WTC11 (cell line): Measurements from ENCODE around the gene MTHFD2.

ENCODE experiments used
- CTCF ChIP-seq: fragments of 200-600 bp; IDR thresholded peaks from 2 replicates; pipeline ENCODE4 v1.8.0; 2022; ENCODE audit warnings: antibody characterized with exemption
- E2F4 ChIP-seq: sonication (generic); formaldehyde crosslinking; IDR thresholded peaks from 2 replicates; pipeline ENCODE4 v1.8.1; 2022; ENCODE audit warnings: low read depth, mild to moderate bottlenecking, moderate library complexity, missing genetic modification reagents, borderline replicate concordance
- FOXK1 ChIP-seq: sonication (generic); formaldehyde crosslinking; IDR thresholded peaks from 2 replicates; pipeline ENCODE4 v1.8.0; 2022; ENCODE audit warnings: mild to moderate bottlenecking, moderate library complexity, missing genetic modification reagents
- HMGXB4 ChIP-seq: sonication (generic); formaldehyde crosslinking; IDR thresholded peaks from 2 replicates; pipeline ENCODE4 v1.8.1; 2023; ENCODE audit warnings: mild to moderate bottlenecking, moderate library complexity, missing genetic modification reagents
- NR3C1 ChIP-seq: sonication (generic); formaldehyde crosslinking; conservative IDR thresholded peaks from 2 replicates; pipeline ENCODE4 v1.8.1; 2023; ENCODE audit warnings: low read depth, mild to moderate bottlenecking, missing genetic modification reagents
- SP1 ChIP-seq: sonication (generic); formaldehyde crosslinking; conservative IDR thresholded peaks from 2 replicates; pipeline ENCODE4 v1.8.1; 2022; ENCODE audit warnings: missing genetic modification reagents
- ZNF281 ChIP-seq: sonication (generic); formaldehyde crosslinking; IDR thresholded peaks from 2 replicates; pipeline ENCODE4 v1.8.0; 2023; ENCODE audit warnings: mild to moderate bottlenecking, missing genetic modification reagents
- ZNF416 ChIP-seq: fragments of 250-450 bp; sonication (Bioruptor Pico); IDR thresholded peaks from 2 replicates; pipeline ENCODE4 v1.9.0; 2021; ENCODE audit warnings: mild to moderate bottlenecking, inconsistent platforms

GRCh38 chr2:74232426-74232825 lies 34.0 kb downstream of the MTHFD2 start:
- TF ChIP-seq SP1 (no peak), CTCF (no peak), FOXK1 (CRISPR knock-in tag) (no peak), E2F4 (CRISPR knock-in tag) (no peak), ZNF416 (CRISPR knock-in tag) (no peak), HMGXB4 (CRISPR knock-in tag) (no peak), ZNF281 (CRISPR knock-in tag) (no peak), NR3C1 (CRISPR knock-in tag) (no peak)
